NCI-H2029 (cell line): ENCODE measurements around the gene SVOP.

Experiments used
- DNase-seq: peaks from one replicate; lab custom pipeline; 2025; lab: John Stamatoyannopoulos, UW

SVOP gene

GRCh38 chr12:108930756-108931155, 90.1 kb downstream of the SVOP start:
- no peak for DNase-seq

DNA sequence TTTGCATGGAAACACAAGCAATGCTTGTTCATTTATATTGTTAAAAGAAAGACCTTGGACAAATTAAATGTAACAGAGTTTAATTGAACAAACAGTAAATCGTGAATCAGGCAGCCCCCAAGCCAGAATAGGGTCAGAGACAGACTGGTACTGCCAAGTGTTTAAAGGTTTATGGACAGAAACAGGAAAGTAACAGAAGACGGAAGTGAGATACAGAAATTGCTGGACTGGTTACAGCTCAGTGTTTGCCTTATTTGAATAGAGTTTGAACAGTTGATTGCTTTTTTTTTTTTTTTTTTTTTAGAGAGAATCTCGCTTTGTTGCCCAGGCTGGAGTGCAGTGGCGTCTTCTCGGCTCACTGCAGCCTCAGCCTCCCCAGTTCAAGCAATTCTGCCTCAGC, 90.7 kb downstream of the SVOP start:
- no peak for DNase-seq

DNA sequence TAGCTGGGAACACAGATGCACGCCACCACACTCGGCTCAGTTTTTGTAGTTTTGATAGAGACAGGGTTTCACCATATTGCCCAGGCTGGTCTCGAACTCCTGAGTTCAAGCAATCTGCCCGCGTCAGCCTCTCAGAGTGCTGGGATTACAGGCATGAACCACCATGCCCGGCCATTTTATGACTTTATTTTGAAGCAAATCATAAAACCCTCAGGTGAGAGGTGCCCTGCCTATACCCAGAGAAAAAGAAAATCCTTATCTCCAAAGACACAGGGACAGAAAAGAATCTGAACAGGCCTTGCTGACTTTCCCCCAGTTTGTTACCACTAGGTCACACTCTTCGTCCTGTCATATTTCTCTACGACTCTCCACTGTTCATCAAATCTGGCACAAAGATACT, 92.2 kb downstream of the SVOP start:
- no peak for DNase-seq

DNA sequence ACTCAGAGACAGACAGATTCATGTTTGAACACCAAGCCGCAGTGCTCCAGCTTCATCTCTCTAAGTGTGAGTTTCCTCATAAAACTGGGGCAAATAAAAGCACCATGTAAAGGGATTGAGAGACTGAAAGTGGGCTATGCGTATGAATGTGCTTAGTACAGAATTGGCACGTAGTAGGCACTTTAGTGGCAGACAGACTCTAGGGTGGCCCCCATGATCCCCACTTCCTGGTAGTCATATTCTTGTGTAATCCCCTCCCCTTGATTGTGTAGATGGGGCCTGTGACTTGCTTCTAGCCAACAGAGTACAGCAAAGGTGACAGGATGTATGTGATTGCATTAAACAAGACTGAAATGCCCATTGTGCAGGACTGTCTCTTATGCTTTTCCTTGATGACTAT, 98.0 kb downstream of the SVOP start:
- no peak for DNase-seq

DNA sequence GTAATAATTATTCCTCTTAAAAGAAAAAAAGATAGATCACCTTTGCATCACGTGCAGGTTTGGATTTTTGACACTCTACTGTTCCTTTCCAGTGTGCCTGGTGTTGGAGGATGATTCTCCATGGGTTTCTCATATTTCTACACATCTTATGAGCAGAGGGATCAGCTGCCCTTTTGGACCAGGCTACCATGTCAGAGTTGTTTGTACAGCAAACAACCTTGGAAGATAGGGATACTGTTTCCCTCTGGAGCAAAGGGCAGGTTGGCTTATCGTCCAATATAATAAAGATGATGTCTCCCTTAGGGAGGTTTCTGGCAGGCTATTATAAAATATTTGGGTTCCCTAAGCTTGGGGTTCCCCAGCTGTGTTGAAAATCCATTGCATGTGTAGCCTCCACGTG, 98.9 kb downstream of the SVOP start:
- no peak for DNase-seq

DNA sequence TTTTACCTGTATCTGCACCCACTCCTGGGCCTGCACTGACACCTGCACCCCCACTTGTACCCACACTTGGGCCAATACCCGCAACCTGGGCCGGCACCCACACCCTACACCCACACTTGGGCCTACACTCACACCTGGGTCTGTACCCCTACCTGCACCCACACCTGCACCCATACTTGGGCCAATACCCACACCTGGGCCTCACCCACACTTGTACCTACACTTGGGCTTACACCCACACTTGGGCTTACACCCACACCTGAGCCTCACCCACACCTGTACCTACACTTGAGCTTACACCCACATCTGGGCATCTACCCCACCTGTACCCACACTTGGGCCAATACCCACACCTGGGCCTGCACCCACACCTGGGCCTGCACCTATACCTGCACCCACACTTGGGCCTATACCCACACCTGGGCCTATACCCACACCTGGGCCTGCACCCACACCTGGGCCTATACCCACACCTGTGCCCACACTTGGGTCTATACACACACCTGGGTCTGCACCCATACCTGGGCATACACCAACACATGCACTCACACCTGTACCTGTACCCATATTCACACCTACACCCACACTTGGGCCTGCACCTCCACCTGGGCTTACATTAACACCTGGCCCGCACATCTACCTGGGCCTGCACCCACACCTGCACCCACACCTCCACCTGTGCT, 101.8 kb downstream of the SVOP start:
- no peak for DNase-seq

DNA sequence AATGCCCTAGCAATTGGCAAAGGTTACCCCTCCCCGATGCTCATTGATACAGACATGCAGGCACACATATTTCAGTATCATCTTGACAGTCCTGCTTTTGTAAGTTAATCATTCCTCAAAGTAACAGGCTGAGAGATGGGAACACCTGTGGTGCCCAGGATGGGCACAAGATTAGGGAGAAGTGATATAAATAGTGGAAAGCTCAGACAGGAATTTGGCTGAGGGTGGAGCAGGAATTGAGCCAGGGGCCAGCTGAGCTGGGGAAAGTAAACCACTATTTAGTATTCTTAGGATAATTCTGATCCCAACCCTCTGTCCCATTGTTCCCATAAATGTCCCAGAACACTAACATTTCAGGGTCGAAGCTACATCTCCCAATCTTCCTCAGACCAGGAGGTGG, 102.7 kb downstream of the SVOP start:
- DNase-seq, result no peak

GRCh38 chr12:108916336-108916735, 104.5 kb downstream of the SVOP start:
- DNase-seq, result no peak

DNA sequence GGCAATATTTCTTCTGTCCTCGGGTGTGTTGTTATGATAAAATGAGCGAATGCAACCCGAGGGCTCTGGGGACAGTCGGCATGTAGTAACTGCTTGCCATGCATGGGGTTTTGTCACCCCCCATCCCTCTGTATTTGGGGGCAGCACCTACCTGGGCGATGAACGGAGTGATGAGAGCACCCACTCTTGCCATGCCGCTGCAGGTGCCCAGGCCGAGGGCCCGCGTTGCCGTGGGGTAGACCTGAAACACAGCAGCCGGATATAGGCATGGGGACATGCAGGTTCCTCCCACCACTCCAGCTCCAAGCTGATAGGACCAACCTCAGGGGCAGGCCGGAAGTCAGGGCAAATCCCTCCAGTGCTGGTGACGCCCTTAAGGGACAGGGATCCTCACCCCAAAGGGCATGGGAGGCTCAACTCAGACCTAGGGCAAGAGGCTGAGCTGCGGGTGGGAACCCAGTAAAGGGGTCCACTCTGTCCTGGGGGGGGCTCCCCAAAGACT, 105.2 kb downstream of the SVOP start:
- DNase-seq, result no peak

DNA sequence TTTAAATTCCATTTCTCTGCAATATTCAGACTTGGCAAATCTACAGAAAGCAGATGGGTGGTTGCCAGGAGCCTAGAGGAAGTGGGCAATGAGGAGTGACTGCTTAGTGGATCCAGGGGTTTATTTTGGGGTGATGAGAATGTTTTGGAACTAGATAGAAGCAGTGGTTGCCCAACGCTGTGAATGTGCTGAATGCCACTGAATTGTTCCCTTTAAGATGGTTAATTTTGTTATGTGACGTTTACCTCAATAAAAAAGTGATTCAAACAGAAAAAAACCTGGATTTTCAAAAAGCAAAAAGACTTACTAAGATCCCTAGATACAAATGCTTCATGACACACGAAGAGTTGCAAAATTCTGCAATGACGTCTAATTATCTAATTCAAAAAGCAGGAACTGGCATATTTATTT, 106.7 kb downstream of the SVOP start:
- DNase-seq, result no peak

DNA sequence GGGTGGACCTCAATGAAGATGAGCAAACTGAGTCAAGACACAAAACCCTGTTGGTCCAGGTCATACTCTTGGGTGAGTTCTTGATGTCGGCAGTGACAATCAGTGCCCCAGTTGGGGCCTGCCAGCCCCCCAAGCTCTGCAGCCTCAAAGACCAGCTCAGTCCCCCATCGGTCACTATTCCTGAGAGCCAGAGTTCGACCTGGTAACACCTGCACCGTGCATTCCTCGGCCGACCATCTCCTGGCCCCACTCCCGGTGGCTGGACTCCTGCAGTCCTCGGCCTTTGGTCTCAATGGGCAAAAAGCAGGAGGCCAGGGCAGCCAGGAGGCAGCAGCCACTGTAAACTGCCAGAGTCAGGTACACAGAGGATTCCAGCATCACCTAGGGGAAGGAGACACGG, 108.5 kb downstream of the SVOP start:
- DNase-seq, result no peak

DNA sequence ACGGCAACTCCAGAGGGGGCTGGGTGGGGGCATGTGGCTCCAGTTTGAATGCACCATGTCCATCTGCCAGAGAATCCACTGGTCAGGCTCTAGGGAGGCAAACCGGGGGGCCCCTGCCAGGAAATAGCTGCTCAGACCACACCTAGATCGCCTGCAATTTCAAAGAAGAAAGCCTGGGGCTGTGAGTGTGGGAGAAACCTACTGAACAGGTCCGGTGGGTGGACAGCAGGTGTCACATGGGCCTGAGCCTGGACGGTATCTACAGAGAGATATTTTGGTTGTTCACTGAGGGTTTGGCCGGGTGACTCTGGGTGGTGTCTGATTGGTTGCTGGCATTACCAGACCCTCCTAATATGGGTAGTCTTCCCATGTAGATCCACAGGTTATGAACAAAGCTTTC, 109.0 kb downstream of the SVOP start:
- no peak for DNase-seq

- no peak for DNase-seq
These were observed 110.5 kb downstream of the SVOP start for GRCh38 chr12:108910336-108910735.

DNA sequence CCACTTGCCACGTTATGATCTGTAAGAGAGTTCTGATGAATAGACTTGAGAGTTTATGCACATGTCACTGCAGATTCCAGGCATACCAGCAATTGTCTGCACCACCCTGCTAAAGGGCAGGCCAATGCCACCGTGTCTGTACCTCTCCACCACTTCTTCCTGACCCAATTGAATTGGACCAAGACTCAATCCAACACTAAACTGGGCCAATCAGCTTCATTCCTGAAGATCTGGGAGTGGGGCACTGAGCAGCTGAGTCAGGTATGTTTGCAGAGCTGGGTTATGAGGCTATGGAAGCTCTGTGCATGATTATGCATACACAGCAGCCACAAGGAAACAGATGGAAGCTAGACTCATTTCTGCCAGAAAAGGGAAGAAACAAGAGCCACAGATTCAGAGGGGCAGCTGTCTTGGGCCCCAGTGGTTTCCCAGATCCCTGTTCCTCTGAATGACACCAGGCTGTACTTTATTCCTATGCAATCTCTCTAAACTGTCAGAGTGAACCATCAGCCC, 113.0 kb downstream of the SVOP start:
- DNase-seq, result no peak

DNA sequence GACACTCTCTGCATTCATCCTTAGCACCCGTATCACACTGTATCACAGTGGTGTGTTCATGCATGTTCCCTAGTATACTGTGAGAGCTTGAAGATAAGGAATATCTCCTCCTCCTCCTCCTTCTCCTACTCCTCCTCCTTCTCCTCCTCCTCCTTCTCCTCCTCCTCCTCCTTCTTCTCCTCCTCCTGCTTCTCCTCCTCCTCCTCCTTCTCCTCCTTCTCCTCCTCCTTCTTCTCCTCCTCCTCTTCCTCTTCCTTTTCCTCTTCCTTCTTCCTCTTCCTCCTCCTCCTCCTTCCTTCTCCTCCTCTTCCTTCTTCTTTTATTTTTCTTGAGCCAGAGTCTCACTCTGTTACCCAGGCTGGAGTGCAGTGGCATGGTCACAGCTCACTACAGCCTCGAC, 113.9 kb downstream of the SVOP start:
- DNase-seq, result no peak

- DNase-seq, result no peak
These were observed 115.1 kb downstream of the SVOP start for GRCh38 chr12:108905725-108906124.

DNA sequence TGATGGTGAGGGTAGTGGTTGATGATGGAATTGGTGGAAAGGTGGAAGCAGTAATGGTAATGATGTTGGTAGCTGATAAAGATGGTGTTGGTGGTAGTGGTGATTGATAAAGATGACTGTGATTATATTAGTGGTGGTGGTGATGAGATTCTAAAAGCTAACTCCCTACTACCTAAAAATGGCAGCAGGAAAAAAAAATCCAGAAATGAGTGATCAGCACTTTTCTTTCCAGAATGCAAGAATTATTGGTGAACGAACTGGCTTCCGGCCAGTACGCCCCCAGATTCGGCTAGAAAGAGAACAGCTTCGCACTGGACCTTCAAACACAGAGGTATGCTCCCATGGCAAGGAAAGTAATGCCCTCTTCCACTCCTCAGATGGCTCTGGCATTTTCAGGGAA, 121.7 kb downstream of the SVOP start:
- no peak for DNase-seq

DNA sequence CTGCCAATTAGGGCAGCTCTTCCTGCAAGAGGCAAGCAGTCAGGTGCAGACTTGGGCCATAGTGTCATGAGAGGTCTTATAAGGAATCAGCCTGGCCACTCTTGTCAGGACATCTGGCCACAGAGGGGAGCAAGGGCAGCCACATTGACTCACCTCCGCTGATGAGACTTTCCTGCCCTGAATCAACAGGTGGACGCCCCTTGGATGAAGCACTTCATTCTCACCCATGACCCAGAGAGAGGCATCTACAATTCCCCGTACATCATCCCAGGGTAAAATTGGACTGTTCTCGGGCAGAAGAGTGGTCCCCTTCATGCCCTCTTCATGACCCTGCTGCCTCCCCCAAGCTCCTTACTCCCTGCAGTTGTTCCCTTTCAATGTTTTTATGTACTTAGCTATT, 124.1 kb downstream of the SVOP start:
- DNase-seq, result no peak

DNA sequence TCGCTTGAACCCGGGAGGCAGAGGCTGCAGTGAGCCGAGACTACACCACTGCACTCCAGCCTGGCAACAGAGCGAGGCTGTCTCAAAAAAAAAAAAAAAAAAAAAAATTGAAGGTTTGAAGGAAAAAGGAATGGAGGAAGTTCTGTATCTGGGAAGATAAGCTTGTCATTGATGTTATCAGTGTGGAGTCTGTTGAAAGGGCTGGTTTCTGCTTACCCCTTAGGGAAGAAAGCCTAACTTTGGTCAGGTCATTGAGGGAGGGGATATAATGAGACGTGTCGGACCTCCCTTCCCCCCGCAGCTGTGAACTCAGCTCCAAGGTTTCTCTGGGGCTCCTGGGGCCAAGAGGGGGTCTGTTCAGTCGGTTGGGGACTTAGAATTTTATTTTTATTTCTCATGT, 124.5 kb downstream of the SVOP start:
- DNase-seq, result no peak

DNA sequence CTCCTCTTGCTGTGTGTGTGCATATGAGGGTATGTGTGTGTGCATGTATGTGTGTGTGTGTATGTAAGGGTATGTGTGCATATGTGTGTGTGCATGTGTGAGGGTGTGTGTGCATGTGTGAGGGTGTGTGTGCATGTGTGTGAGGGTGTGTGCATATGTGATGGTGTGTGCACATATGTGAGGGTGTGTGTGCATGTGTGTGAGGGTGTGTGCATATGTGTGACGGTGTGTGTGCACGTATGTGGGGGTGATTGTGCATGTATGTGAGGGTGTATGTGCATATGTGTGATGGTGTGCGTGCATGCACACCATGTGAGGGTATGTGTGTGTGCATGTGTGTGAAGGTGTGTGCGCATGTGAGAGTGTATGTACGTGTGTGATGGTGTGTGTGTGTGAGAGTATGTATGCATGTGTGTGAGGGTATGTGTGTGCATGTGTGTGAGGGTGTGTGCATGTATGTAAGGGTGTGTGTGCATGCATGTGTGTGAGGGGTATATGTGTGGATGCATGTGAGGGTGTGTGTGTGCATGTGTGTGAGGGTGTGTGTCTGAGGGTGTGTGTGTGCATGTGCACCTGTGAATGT, 125.6 kb downstream of the SVOP start:
- DNase-seq, result no peak

GRCh38 chr12:108890208-108890607, 130.7 kb downstream of the SVOP start:
- no peak for DNase-seq

GRCh38 chr12:108888031-108888430, 132.8 kb downstream of the SVOP start:
- DNase-seq, result peak; percentile 34

GRCh38 chr12:108886873-108887629, 133.8 kb downstream of the SVOP start:
- no peak for DNase-seq
